Stimulated activated CD8-positive, alpha-beta memory T cell treated with anti-CD3 and anti-CD28 coated beads, Interleukin-12 subunit alpha, Interleukin-12 subunit beta, amount 100 ng/mL, for 1 hour (primary cell): ENCODE results near the gene CDKN3.
A peak's percentile ranks its signal among the peaks of the same experiment; 100 is the strongest.

Experiments used
- DNase-seq: peaks from one replicate; pipeline ENCODE4 v3.0.0-alpha.2; 2020; ENCODE audit warnings: low read depth

CDKN3 gene, protein sequence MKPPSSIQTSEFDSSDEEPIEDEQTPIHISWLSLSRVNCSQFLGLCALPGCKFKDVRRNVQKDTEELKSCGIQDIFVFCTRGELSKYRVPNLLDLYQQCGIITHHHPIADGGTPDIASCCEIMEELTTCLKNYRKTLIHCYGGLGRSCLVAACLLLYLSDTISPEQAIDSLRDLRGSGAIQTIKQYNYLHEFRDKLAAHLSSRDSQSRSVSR

DNA sequence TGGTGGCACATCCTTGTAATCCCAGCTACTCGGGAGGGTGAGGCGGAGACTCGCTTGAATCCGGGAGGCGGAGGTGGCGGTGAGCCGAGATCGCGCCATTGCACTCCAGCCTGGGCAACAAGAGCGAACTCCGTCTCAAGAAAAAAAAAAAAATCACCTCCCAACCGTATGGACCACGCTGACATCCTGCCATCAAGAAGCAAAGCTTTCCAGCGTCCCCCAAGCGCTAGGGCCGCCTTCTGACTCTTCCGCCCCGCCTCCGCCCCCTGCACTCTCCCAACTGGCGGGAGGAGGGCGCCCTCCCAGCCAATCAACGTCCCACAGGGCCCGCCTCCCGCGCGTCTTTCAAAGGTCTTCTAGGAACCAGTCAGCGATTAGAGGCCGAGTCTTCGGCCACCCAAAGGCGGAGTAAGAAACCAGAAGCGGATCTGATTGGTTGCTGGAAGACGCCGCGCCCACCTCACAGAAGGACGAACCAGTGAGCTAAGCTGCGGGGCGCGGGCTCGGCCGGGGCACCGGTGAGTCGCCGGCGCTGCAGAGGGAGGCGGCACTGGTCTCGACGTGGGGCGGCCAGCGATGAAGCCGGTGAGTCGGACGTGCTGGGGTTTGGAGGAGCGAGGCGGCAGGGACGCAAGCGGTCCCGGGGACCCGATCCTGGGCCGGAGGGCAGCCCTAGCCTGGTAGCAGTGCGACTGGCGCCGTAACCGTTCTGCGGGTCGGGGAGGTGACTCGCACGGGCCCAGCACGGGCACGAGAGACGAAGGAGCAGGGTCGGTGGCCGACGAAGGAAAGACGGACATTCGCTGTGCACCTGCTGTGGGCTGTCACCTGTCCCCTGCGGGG, at the start of gene CDKN3:
TSS of gene CDKN3 (plus strand) at position 515 of the 843 bp plus-strand sequence. CDS start at position 577, 62 bp downstream.
- DNase-seq, result peak; percentile 95

DNA sequence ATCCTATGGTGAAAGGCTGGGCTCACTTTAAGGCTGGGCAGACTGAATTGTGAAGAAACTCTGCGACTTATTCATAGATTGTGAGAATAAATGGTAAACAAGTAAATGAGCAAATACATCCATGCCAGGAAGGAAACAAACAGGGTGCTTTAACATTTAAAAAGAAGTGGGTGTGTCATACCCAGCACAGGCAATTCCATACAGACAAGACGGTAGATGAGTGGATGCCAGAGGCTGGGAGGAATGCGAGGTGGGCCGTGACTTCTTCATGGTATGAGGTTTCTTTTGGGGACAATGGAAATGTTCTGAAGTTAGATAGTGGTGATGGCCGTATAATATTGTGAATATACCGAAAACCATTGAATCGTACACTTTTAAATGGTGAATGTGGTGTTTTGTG, 49.8 kb upstream of the CDKN3 start:
- DNase-seq, result no peak

DNA sequence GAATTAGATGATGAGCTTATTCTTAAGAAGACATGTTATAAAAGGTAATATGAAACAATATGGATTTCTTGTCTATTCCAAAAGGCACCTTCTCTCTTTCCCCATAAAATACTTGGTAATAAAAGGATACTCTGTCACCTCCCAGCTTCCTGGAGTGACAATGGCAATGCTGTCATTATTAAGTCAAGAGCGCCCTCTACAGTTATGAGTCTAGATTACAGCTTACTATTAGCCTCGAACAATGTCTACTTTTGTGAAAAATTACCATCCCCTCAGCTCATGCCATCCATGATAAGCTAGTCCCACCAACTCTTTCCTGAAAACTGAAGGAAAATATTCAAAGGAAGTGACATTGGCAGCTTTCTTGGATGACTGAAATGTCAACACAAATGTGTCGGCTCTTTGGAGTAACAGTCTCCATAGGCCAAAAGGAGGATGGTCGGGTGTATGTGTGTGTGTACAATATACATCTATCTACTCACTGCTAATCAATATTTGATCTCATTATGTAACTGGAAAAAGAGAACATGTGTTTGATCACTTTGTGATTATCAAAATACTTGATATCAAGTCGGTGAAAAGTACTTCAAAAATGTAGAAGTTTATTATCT, 48.7 kb upstream of the CDKN3 start:
- DNase-seq, result no peak

DNA sequence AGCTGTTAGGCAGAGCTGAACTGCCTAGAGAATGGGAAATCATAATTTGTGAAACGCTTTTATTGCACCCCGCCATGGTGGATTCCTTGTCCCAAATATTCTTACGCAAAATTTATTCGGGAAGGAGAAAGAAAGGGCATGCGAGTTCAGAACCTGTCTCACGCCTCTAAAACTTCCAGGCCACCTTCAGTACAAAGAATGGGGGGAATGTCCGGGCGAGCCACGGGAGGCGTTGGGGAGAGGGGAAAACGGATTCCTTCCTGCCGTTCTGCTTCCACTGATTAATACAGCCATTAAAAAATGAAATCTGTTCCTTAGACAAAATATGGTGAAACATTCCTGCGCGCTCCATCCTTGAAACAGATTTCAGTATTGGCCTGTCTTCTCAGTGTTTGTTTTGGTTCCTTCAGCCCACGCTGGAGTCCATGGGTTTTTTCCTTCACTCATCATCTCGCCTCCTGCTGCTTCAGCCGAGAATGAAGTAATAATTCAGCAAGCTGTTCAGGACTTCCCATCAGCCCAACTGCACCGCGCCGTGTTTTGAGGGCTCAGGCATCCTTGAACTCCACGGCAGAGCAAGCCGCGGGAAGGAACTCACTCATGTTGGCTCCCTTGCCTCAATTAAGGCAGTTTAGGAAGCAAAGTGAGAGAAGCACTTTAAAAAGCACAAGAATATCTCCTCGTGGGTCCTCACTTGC, 47.7 kb upstream of the CDKN3 start:
- DNase-seq, result no peak

DNA sequence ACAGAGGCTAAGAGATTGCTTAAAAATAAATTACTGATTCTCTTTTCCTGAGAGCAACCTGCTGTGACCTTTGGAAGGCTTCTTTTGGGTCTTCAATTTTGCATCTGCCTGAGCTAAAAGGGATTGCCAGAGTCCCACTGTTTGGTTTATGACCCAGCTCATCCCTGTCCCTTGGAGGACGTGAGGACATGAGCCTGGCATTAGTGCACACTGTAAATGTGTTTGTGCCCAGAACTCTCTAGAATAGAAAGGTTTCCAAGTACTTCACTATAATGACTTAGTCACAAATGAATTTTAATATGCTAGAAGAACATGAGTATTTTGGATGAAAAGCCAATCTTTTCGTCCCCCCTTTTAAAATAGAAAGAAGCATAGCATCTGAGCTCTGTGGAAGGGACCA, 47.1 kb upstream of the CDKN3 start:
- DNase-seq, result no peak

DNA sequence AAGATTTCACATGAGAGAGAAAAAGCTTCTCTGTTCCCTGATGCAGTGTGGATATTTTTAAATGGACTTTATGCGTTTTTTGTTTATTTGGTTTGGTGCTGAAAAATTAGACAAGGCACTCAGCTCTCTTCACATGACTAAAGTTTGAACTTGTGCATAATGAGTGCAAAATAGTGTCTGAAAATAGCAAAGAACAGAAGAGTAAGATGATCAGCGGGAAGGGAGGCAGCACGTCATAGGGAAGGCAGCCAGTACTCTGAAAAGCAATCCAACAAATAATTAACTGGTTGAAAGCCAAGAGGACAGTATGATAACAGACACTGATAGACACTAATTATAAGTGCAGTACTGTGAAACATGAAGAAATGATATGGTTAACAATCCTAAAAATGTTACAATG, 46.6 kb upstream of the CDKN3 start:
- DNase-seq, result no peak

DNA sequence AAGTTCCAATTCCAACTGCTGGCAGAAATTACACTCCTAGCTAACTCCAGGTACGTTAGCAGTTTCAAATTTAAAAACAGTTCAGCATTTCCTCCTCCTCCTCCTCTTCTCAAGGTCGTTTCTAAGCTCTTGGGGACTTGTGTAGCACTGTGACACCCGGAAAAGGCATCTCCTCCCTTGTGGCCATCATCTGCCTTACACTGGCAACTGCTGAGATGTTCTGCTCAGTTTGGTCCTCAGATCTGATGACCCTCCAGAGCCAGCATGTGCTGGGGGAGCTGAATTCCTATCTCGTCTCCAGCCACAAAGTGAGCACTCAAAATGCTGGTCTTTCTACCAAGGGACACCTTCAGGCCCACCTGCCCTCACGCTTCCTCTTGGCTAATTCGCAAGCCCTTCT, 43.5 kb upstream of the CDKN3 start:
- no peak for DNase-seq

DNA sequence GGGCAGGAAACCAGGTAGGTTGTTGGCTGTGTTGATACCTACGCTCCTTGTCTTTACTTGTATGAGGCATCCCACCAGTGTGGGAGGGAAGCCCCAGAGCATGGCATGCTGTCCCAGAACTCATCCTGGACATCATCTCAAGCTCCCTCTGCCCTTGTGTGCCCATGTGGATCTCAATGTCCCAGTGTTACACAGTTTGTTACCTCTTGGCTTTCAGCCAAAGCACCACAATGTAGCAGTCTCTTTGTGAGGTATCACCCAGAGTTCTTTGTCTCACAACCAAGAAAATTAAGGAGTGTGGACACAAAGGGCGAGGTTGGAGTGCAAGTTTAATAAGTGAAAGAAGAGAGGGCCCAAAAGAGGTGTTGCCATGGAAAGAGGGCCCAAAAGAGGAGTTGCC, 43.1 kb upstream of the CDKN3 start:
- DNase-seq, result no peak

DNA sequence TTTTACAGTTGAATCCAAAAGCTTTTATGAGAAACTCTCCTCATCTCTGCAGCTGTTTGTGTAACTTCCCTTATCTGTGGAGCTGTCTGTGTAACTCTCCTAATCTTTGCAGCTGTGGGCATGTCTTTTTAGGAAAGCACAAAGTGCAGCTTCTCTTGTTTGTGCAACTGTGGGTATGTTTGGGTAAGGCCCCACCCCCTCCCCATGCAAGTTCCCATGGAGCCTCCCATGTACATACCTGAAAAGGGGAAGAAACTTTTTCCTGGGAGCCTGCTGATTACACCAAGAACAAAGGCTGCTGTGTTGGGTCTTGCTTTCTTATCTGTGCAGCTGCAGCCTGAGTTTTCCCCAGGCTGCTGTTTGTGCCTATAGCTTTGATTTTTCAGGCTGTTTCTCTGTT, 42.7 kb upstream of the CDKN3 start:
- DNase-seq, result no peak

DNA sequence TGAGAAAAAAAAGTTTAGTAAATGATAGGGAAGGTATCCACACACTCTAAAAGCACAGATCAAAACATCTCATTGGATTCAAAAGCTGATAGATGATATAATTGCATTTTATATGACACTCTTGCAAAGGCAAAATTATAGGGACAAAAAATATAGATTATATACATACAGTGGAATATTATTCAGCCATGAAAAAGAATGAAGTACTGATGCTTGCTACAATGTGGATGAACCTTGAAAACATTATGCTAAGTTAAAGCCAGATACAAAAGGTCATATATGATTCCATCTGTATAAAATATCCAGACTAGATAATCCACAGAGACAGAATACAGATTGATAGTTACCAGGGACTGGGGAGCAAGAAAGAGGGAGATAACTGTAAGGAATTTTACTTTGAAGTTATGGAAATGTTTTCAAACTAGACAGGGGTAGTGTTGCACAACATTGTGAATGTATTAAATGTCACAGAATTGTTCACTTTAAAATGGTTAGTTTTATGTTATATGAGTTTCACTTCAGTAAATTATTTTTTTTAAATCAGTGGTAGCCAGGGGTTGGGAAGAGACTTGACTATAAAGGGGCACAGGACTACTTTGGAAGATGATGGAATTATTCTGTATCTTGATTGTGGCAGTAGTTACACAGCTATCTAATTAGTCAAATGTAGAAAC, 41.7 kb upstream of the CDKN3 start:
- DNase-seq, result no peak

DNA sequence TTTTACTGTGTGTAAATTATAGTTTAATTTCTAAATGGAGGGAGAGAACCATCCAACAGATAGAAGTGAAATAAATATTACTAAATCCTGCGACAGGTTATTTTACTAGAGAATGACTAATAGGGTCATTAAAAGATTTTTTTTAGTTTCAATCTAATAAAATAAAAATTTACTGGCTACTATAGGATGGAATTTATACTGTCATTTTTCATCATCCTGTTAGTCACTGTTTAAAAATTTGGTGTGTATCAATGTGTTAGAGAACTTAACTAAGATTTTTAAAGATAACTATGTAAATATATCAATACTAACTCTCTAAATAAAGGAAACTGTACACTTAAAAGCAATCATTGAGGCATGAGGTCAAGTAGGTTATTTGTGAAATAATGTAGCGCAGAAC, 41.1 kb upstream of the CDKN3 start:
- no peak for DNase-seq

DNA sequence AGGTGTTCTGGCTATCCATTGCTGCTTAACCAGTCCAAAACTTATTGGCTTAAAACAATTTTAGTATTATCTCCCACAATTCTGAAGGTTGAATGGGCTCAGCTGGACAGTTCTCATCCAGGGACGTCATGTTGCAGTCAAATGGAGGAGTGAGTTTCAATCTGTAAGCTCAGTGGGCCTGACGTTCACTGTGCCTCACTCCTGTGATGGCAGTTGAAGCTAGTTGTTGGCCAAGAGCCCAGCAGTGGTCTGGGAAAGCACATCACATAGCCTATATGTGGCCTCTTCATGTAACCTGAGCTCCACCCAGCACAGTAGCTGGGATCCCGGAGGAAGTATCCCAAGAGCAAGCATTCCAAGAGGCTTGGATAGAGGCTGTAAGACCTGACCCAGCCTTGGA, 40.6 kb upstream of the CDKN3 start:
- DNase-seq, result no peak

DNA sequence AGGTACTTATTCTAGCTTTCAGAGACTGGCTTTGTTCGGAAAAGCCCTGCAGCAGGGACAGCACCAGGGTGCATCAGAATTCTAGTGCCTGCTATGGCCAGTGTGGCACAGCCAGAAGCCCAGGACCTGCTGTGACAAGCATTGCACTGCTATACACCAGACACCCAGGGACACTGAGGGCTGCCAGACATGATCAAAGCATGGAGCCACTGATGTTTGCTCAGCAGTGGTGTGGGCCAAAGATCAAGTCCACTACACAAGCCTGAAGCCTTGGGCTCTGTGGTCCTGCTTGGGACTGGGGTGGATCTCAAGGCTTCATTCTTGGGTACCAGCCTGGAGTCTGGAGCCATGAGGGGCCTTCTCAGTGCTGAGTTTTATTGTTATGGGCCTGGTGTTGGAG, 36.1 kb upstream of the CDKN3 start:
- no peak for DNase-seq

DNA sequence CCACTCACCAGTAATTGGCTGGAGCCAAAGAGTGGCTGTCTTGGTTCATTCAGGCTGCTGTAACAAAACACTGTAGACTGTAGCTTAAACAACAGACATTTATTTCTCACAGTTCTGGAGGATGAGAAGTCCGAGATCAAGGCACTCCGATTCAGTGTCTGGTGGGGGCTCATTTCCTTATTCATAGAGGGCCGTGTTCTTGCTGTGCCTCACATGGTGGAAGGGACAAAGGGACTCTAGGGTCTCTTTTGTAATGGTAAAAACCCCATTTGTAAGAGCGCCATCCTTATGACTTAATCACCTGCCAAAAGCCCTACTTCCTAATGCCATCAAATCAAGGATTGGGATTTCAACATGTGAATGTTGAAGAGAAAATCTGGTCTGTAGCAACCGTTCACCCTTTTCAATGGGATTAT, 34.7 kb upstream of the CDKN3 start:
- DNase-seq, result no peak

DNA sequence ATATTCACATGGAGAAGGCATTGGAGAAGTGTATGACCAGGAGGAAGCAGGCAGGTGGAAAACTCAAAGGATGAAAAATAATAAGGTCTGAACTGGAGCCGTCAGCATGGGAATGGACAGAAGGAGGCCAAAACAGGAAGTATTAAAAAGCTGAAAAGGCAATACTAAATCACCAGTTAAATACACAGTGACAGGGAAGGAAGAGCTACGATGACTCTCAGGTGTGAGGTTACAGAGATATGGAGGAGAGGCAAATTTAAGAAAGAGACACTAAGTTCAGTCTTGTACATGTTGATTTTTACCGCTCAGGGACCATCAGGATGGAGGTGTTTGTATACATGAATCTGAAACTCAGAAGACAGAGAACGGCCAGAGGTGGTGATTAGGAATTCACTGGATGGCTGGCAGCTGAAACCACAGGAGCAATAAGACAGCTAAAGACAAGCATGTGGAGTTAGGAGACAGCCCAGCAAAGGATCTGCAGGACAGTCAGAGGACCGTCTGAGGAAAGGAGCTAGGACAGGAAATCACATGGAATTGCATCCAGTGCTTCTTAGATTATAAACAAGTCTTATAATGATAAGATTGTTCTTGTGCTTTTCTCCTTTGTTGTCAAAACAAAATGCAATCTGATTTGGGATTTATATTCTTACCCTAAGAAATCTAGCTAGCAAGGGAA, 33.9 kb upstream of the CDKN3 start:
- DNase-seq, result no peak

DNA sequence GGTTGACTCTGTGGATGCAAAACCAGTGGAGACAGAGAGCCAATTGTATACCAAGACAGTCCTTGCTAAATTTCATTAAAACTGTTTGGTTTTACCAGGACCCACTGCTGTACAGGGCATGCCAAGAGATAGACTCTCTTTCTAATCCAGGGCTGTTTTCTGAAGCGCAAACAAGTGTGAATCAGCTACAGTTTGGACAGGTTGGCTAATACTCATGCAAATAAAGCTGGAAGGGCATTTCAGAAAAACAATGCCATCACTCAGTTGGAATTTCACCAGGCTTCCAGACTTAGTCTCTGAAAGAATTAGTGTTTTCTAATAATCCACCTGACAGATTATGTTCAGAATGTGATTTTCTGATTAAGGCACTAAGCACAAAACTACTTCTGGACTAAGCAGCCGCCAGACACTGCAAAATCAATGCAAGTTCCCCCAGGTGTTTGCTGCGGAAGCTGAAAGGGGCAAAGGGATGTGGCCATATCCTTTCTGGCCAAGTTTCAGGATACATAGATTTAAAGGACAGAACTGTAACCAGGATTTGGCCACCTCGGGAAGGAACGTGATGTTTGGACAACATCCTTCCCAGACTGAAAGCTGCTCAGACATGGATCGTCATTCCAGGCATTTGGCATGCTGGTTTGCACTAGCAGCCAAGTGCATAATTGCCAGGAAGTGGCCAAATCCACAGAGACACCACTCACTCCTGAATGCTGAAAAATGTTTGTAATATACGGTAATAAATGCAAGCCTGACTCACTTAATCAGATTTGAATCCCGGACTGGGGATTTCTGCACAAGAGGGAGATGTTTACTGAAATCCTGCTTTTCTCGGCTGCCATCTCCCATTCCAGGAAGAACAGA, 32.0 kb upstream of the CDKN3 start:
- DNase-seq, result no peak

DNA sequence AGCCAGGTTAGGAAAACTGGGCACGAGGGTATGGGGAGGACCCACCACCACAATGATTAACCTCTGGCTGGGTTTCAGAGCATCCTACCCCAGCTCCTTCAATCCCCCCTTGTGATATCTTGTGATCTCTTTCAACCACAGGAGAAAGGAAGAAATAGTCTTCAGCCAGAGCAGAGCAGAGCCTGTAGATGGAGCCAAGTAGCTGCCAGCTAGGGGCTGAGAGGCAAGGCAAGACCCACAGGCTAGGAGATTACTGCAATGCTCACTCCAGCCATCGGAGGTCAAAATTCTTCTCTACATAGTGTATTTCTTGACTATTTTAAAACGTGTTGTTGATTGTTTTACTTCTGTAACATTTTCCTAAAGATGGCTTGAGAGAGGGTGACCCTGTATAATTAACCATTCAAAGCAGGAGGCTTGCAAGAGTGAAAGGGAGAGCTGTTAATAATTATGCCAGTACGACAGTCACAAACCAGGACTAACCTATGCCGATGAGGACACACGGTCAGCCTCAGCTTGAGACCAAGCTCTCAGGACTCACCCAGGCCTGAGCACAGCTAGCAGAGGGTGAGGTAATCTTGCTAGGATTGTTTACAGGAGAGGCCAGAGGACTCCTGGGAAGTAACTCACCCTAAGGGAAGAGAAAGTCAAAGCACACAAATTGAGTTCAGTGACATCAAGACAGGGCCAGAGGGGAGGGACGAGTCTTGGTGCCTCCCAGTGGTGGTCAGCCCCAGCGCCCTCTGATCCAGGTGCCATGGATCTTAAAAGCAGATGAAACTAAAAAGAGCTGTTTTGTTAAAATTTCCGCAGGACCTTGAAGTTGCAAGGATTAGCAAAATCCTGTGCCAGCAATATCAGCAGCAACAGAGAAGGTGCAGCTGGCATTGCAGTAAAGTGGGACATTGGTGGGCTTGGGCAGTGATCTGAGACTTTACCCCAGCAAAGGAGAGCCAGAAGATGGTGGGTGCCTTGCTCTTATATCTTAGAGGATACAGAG, 29.8 kb upstream of the CDKN3 start:
- peak; percentile 3 for DNase-seq

DNA sequence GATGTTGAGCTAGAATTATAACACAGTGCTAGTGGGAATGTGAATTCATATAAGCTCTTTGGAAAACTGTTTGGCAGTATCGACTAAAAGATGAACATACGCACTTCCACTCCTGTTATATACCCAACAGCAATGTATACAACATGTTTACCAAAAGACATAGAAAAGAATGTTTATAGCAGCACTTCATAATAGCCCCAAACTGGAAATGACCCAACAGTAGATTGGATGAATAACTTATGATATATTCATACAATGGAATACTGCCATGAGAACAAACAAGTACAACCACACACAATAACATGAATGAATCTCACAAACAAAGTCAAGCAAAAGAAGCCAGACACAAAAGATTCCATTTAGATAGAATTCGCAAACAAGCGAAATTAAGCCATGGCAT, 28.5 kb upstream of the CDKN3 start:
- DNase-seq, result no peak

DNA sequence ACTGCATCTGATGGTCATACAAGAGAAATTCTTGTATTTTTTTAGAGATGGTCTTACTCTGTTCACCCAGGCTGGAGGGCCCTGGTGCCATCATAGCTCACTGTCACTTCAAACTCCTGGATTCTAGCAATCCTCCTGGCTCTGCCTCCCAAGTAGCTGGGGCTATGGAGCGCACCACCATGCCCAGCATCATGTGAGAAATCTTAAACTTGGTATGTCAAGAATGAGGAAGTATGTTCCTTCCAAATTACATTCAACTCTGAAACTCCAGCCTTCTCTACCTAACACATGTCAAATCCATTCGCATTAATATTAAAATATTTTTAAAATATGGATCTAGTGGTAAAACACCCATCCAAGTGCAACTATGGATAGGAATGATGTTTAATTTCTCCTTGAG, 27.5 kb upstream of the CDKN3 start:
- no peak for DNase-seq
